GM12892 (cell line): ENCODE measurements around the gene TEK.
"Not testable (repeated sequence)": the region's sequence is repeated elsewhere in the genome, so short reads cannot be mapped to it uniquely, and the experiment has no call there.

Experiments
- DNase-seq: peaks from one replicate; pipeline ENCODE4 v3.0.0; 2011; ENCODE audit not compliant: insufficient read length
- FAIRE-seq: peaks from 2 replicates; lab custom pipeline; 2011; peaks lifted over from hg19 to GRCh38; lab: Jason Lieb, UNC
- POLR2A ChIP-seq: IDR thresholded peaks from 2 replicates; pipeline ENCODE4 v1.6.1; 2011; ENCODE audit warnings: low read depth, low read length, control low read depth
- POLR2AphosphoS5 ChIP-seq: IDR thresholded peaks from 2 replicates; pipeline ENCODE4 v1.6.1; 2011; ENCODE audit warnings: low read depth, low read length, control low read depth
- TAF1 ChIP-seq: IDR thresholded peaks from 2 replicates; pipeline ENCODE4 v1.6.1; 2011; ENCODE audit warnings: low read depth, mild to moderate bottlenecking, control low read depth, low read length, borderline replicate concordance

The TEK gene

GRCh38 chr9:27090711-27091110 is 18.3 kb upstream of the TEK start:
- TF ChIP-seq TAF1, result no peak
- FAIRE-seq, result no peak
- no peak for DNase-seq

DNA sequence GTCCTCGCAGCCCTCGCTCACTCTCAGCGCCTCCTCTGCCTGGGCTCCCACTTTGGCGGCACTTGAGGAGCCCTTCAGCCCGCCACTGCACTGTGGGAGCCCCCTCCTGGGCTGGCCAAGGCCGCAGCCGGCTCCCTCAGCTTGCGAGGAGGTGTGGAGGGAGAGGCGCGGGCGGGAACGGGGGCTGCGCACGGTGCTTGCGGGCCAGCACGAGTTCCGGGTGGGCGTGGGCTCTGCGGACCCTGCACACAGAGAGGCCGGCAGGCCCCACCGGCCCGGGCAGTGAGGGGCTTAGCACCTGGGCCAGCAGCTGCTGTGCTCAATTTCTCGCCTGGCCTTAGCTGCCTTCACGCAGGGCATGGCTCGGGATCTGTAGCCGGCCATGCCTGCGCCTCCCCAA is 16.5 kb upstream of the TEK start:
- DNase-seq, FAIRE-seq: not testable (repeated sequence)

DNA sequence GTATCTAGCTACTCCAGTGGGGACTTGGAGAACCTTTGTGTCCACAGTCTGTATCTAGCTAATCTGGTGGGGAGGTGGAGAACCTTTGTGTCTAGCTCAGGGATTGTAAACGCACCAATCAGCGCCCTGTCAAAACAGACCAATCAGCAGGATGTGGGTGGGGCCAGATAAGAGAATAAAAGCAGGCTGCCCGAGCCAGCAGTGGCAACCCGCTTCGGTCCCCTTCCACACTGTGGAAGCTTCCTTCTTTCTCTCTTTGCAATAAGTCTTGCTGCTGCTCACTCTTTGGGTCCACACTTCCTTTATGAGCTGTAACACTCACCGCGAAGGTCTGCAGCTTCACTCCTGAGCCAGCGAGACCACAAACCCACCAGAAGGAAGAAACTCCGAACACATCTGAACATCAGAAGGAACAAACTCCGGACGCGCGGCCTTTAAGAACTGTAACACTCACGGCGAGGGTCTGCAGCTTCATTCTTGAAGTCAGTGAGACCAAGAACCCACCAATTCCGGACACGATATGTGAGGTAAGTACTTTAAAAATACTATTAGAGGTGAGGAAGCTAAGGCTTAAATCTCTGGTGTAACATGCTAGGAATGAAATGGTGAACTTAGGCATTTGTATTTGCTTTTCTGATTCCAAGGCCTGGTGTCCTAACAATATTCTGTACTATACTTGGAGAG is 15.5 kb upstream of the TEK start:
- FAIRE-seq, DNase-seq: not testable (repeated sequence)

- DNase-seq (no peak), FAIRE-seq (no peak)
- TF ChIP-seq POLR2AphosphoS5, result no peak
- no peak for TF ChIP-seq POLR2A
- TF ChIP-seq TAF1, result no peak
These were observed 14.3 kb upstream of the TEK start for GRCh38 chr9:27094640-27095298.

- no peak for DNase-seq
- no peak for FAIRE-seq
- TF ChIP-seq POLR2AphosphoS5 (no peak), TAF1 (no peak), POLR2A (no peak)
These were observed 1.8 kb upstream of the TEK start for GRCh38 chr9:27107241-27107640.

- no peak for TF ChIP-seq POLR2AphosphoS5
- TF ChIP-seq TAF1, result no peak
- no peak for TF ChIP-seq POLR2A
- DNase-seq (no peak), FAIRE-seq (no peak)
These were observed 596 bp downstream of the TEK start for GRCh38 chr9:27109621-27110020.

GRCh38 chr9:27110181-27110580 is 1.2 kb downstream of the TEK start:
- DNase-seq (no peak), FAIRE-seq (no peak)
- TF ChIP-seq POLR2AphosphoS5, result no peak
- TF ChIP-seq POLR2A, result no peak
- TF ChIP-seq TAF1, result no peak

GRCh38 chr9:27112235-27112634 is 3.2 kb downstream of the TEK start:
- TF ChIP-seq TAF1, result no peak
- TF ChIP-seq POLR2A, result no peak
- TF ChIP-seq POLR2AphosphoS5, result no peak
- DNase-seq (no peak), FAIRE-seq (no peak)

- no peak for DNase-seq
- TF ChIP-seq POLR2AphosphoS5 (no peak), POLR2A (no peak), TAF1 (no peak)
- no peak for FAIRE-seq
These were observed 8.6 kb downstream of the TEK start for GRCh38 chr9:27117489-27118135.

DNA sequence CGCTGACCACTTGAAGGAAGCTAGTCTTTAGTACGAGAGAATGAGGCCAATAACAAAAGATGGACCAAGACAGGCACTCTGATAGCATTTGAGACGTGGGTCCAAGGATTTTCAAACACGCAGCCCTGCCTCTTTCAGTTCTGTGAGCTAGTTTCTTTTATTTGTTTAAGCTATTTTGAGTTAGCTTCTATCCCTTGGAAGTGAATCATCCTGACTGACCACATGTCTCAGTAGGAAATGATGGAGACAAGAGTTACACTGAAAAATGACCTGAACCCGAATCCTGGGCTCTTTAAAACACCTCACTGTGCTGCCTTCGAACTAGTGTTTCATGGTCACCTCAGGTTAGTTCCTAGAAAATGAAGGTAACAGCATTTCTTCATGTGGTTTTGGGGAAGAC is 9.9 kb downstream of the TEK start:
- no peak for DNase-seq
- TF ChIP-seq TAF1 (no peak), POLR2A (no peak), POLR2AphosphoS5 (no peak)
- no peak for FAIRE-seq

DNA sequence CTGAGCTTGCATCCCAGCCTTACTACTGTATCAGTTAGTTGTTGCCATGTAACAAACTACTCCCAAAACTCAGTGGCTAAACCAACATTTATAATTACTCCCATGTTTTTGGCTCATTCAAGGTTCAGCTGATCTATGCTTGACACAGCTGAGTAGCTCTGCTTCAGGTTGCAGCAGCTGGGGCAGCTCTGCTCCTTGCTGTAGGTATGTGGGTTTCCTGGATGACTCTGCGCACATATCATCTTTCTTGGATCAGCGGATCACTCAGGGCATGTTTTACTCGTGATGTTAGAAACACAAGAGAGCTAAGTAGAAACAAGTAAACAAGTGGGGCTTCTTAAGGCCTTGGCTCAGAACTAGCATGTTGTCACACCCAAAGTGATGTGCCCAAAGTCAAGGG is 15.1 kb downstream of the TEK start:
- DNase-seq (no peak), FAIRE-seq (no peak)
- TF ChIP-seq POLR2A, result no peak
- TF ChIP-seq TAF1, result no peak
- no peak for TF ChIP-seq POLR2AphosphoS5

DNA sequence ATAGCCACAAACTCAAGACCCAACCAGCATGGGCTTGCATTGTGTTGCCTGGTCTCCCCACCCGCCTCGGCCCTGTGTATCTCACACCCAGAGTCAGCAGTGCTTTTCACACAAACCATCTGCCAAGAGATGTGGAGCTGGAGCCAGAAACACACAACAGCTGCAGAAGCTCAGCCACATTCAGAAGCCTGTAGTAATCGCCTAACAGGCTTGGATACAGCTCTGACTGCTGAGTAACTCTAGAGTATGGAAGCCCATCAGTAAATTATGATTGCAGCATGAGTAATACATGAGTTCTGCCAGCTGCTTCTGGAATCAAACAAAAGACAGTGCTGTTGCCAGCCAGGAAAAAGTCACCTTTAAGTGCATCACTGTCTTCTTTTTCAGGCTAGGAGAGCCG is 16.0 kb downstream of the TEK start:
- FAIRE-seq (no peak), DNase-seq (no peak)
- TF ChIP-seq POLR2A (no peak), TAF1 (no peak), POLR2AphosphoS5 (no peak)

GRCh38 chr9:27125936-27126335 is 16.9 kb downstream of the TEK start:
- FAIRE-seq (no peak), DNase-seq (no peak)
- no peak for TF ChIP-seq TAF1
- no peak for TF ChIP-seq POLR2AphosphoS5
- TF ChIP-seq POLR2A, result no peak
